ENCODE measurements around the gene GSTA1.
A peak's percentile ranks its signal among the peaks of the same experiment; 100 is the strongest.
"Not testable (repeated sequence)": the region's sequence is repeated elsewhere in the genome, so short reads cannot be mapped to it uniquely, and the experiment has no call there.

GSTA1 gene

DNA sequence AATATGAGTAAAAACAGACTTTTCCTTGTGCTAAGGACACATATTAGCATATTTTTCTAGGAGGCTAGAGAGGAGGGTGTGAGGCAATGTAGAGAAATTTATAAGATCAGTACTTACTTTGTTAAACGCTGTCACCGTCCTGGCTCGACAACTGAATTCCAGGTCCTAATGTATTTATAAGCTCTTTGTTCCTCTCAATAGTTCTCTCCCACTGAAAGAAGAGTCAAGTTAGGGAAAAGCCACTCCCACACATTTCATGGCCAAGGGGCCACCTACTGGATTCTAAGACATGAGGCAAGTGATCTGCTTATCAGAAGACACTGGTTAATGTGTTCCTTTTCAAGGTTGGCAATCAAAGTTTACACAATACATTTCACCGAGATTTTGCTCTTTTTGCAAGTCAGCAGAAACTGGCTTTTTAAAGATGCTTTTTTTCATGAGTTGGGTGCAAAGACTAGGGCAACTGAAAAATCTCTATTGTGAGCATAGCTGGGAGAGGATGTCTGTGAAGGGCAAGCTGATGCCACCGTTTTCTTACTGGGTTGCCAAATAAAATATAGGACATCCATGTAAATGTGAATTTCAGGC lies at the start of gene GSTA1:
Gene GSTA1, minus strand, starts transcription at position 149 of the 588 bp plus-strand sequence. CDS start 4,549 bp downstream, outside the sequence.
- not testable (repeated sequence) for DNase-seq (ENCODE audit: low spot score)

DNA sequence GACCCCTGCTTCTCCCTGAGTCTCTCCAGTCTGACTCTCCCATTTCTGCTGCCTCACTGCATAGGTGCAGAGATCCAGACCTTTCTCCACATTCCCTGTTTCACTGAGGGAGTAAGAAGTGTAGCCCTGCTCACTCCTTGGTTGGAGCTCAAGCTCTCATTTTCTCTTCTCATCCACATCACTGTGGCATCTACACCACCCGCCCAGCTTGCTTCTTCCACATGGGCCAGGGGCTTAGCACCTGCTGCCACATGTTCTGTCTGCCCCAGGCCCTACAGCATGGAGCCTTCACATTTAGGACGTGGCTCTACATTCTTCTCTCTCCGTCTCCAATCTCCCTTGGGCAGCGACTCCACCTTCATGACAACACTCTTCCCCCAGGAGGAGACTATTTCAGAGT lies 45.5 kb upstream of the GSTA1 start:
- DNase-seq (ENCODE audit: low spot score), result no peak

DNA sequence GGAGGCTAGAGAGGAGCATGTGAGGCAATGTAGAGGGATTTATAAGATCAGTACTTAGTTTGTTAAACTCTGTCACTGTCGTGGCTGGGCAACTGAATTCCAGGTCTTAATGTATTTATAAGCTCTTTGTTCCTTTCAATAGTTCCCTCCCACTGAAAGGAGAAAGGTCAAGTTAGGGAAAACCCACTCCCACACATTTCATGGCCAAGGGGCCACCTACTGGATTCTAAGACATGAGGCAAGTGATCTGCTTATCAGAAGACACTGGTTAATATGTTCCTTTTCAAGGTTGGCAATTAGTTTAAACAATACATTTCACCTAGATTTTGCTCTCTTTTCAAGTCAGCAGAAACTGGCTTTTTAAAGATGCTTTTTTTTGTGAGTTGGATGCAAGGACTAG lies 42.4 kb upstream of the GSTA1 start:
- DNase-seq (ENCODE audit: low spot score), result no peak

DNA sequence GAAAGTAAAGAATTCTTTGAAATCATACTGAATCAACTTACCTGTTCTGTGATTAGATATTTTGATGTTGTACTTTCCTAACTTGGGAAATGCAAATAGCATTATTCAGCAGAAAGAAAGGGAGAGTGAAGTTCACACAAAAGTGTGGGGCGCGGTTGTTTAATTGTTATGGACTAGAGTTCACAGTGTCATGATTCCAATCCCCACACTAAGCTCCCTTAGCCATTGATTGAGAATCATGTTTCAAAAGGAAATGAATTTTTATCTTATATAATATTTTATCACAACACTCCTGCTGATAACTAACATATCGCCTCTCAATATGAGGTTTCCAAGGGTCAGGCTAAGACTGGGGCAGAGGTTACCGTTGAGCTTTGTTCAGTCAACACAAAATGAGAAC lies 40.0 kb upstream of the GSTA1 start:
- no peak for DNase-seq (ENCODE audit: low spot score)

DNA sequence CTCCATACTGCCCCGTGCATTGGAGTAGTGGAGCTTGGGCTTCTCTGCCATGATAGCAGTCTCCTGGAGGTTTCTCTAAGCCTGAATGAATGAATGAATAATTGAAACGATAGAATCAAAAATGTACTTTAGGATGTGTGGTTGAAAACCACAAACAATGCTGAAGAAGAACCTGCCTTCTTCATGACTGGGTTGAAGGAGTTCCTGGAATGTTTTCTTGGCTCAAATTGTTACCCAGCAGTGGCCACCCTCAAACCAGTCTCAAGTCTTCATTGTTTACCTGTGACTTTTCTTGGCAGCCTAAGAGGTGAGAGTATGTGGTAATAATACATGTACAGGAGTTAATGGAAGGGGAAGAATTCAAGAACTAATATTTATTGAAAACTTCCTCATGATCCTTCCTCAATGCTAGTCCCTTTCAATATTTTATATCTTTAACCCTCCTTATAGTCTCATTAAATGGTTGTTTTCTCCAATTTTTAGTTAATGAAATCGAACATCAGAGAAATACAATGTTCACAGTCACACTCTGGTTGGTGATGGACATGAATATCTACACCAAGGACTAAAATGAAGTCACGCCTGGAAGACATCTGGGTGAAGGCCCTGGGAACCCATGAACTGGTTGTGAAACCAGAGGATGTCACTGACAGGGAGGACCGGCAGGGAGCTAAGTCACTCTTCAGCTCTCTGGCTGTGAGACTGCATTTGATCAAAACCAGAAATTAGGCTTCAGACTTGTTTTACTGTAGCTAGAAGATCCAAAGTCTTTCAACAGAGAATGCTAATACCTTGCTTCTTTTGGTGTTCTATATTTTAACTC lies 37.4 kb upstream of the GSTA1 start, which contains the start of gene GSTA5:
Gene GSTA5, minus strand, starts transcription at position 51 of the 823 bp plus-strand sequence.
- DNase-seq (ENCODE audit: low spot score), result no peak

DNA sequence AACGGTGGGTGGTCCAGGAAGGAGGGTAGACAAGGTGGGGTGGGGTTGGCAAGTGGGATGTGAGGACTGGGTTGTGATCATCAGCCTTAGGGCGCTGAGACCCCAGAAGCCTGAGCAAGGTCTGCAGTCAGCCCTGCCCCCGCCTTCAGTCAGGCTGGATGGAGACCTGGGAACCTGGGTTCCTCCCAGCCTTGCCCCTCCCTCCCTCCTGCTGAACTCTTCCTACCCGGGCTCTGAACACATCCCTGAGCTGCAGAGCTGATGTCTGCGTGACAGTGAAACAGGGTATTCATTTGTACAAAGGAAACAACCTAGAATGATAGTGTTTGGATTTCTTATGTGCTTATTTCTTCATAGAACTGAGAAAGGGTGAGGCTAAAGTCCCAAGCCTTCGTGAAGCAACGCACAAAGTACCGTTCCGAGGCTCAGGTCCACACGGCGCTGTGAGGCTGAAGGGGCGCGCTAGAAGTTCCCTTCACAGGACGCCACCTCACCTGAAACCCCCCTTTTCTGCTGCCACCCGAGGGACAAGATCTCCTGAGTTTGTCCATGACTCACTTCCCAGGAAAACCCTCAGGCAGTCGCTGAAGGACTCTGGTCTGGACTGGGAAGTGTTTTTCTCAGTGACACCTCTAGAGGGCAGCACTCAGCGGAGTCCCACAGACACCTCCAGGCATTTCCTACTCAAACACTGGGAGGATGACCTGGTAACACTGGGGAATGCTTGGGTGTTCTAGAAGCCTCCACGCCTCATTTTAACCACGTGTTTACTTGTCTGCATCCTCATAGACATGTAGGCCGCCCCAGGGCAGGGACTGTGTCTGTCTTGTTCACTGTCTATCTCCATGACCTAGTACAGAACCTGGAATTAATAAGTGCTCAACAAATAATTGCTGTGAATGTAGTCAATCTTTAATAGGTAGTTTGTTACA lies 35.8 kb upstream of the GSTA1 start:
- DNase-seq (ENCODE audit: low spot score), result peak; percentile 72

DNA sequence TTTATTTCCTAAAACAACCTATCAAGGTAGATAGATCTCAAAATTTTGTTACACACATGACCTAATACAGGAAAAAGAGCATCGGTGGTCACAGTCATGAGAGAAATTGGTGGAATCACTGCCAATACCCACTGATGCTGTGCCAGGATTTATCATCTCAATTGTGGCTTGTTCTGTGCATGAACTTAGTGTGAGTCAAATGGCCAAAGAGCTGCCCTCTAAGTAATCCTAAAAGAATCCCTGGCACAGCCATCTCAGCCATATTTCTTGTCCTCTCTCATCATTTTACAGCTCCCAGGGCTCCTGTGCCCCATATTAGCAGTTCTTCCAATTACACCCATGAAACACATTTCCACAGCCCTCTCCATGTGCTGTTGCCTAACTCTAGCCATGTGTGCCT lies 30.9 kb upstream of the GSTA1 start:
- DNase-seq (ENCODE audit: low spot score), result no peak

DNA sequence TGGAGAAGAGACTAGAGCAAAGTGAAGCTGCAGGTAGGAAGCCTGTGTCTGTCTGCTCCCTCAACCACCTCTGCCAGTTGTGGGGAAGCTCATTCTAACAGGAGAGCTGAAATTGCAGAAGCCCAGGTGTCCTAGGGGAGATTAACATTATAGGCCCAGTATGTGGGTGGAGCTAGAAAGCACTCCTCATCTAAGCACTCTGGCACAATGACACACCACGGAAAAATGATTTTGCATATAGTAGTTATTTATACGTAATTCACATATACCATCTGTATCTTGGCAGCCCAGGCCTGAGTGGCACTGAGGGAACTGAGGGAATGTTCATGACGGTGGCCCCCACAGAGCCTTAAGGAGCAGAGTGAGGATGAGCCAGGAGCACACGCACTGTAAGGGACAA lies 27.3 kb upstream of the GSTA1 start:
- not testable (repeated sequence) for DNase-seq (ENCODE audit: low spot score)

DNA sequence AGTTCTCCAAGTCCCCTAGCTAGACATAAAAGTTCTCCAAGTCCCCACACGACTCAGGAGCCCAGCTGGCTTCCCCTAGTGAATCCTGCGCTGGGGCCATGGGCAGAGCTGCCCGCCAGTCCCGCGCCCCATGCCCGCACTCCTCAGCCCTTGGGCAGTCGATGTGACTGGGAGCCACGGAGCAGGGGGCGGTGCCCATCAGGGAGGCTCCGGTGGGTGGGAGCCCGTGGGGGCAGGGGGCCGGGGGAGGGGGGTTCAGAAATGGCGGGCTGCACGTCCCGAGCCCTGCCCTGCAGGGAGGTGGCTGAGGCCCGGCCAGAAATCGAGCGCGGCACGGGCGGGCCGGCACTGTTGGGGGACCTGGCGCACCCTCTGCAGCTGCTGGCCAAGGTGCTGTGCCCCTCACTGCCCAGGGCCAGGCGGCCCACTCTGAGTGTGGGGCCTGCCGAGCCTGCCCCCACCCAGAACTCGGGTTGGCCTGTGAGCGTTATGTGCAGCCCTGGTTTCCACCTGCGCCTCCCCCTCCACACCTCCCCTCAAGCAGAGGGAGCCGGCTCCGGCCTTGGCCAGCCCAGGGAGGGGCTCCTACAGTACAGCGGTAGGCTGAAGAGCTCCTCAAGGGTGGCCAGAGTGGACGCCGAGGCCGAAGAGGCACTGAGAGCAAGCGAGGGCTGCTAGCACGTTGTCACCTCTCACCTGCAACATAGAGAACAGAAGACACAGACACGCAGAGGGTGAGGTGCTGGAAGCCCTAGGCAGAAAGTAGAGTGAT lies 25.6 kb upstream of the GSTA1 start:
- DNase-seq (ENCODE audit: low spot score), result no peak

DNA sequence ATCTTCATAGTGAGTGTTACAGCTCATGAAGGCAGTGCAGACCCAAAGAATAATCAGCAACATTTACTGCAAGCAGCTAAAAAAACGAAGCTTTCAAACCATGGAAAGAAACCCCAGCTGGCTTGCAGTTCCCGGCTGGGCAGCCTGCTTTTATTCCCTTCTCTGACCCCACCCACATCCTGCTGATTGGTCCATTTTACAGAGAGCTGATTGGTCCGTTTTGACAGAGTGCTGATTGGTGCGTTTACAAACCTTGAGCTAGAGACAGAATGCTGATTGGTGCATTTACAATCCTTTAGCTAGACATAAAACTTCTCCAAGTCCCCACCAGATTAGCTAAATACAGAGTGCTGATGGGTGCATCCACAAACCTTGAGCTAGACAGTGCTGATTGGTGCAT lies 25.0 kb upstream of the GSTA1 start:
- not testable (repeated sequence) for DNase-seq (ENCODE audit: low spot score)

DNA sequence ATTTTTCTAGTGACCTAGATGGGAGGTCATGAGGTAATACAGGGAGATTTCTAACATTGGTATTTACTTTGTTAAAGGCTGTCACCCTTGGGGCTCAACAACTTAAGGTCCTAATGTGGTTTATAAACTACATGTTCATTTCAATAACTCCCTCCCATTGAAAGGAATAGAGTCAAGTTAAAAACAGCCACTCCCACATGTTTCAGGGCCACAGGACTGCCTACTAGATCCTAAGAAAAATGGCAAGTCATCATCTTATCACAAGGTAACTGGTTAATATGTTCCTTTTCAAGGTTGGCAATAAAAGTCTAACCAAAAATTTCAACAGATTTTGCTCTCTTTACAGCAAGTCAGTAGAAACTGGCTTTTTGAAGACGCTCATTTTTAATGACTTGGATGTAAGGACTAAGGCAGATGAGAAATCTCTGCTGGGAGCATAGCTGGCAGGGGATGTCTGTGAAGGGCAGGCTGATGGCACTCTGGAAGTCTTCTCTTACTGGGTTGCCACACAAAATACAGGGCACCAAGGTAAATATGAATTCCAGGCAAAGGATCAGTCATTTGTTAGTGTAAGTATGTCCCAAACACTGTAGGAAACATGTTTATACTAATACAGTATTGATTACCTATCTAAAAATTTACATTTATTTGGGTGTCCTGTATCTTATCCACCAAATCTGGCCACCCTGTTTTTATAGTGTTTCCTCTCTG lies 23.6 kb upstream of the GSTA1 start:
- not testable (repeated sequence) for DNase-seq (ENCODE audit: low spot score)

DNA sequence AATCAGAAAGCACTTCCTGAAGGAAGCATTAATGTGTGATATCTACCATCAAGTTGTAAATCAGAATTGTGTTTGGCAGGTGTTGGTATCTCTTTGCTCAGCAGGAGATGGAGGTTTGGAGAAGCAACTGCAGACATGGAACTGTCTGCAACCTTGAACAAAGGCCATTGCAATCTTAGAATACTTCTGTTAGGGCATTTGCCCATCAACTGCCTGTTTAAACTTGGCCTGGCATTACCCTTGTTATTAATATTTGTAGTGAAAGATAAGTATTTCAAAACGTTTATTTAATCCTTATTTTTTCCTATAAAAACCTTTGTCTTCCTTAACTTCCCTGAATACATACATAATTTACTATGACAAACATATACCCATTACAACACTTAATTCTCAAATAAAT lies 22.9 kb upstream of the GSTA1 start:
- no peak for DNase-seq (ENCODE audit: low spot score)

DNA sequence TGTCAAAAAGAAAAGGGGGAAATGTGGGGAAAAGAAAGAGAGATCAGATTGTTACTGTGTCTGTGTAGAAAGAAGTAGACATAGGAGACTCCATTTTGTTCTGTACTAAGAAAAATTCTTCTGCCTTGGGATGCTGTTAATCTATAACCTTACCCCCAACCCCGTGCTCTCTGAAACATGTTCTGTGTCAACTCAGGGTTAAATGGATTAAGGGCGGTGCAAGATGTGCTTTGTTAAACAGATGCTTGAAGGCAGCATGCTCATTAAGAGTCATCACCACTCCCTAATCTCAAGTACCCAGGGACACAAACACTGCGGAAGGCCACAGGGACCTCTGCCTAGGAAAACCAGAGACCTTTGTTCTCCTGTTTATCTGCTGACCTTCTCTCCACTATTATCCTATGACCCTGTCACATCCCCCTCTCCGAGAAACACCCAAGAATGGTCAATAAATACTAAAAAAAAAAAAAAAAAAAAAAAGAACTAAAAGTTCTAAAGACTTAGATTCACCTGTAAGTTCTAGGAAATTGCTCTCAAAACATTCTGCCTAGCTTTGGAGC lies 22.4 kb upstream of the GSTA1 start:
- not testable (repeated sequence) for DNase-seq (ENCODE audit: low spot score)

DNA sequence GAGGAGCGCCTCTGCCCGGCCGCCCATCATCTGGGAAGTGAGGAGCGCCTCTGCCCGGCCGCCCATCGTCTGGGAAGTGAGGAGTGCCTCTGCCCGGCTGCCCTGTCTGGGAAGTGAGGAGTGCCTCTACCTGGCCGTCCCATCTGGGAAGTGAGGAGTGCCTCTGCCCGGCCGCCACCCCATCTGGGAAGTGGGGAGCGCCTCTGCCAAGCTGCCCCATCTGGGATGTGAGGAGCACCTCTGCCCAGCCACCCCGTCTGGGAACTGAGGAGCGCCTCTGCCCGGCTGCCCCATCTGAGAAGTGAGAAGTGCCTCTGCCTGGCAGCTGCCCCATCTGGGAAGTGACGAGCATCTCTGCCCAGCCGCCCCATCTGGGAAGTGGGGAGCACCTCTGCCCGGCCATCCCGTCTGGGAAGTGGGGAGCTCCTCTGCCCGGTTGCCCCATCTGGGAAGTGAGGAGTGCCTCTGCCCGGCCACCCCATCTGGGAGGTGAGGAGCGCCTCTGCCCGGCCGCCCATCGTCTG lies 21.7 kb upstream of the GSTA1 start:
- DNase-seq (ENCODE audit: low spot score), result not testable (repeated sequence)

DNA sequence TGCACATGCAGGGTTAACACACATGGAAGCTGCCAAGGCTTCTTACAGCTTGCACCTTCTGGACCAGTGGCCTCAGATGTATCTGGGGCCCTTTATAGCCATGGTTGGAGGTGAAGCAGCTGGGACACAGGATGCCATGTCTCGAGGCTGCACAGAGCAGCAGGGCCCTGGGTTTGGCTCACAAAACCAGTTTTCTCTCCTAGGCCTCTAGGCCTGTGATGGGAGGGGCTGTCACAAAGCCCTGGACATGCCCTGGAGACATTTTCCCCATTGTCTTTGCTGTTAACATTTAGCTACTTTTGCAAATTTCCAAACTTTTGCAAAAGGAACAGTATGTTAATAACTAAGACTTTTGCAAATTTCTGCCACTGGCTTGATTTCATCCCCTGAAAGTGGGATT lies 18.2 kb upstream of the GSTA1 start:
- DNase-seq (ENCODE audit: low spot score), result no peak

DNA sequence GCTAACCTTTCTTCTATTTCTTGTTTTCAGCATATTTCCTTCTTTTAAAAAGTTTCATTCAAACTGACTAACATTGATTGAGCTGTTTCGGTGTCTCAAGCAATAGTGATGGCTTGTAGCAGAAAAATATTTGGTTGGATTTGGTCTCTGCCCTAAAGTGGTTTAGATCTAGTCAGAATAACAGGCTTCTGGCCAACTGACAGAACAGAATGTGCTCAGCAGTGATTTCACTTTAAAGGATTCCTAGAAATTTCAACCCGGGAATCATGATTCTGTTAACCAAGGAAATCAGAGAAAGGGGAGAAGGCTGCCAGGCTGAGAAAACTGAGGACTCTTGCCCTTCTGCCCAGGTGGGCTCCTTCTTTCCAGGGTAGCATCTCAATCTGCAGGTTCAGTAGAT lies 16.6 kb upstream of the GSTA1 start:
- no peak for DNase-seq (ENCODE audit: low spot score)

DNA sequence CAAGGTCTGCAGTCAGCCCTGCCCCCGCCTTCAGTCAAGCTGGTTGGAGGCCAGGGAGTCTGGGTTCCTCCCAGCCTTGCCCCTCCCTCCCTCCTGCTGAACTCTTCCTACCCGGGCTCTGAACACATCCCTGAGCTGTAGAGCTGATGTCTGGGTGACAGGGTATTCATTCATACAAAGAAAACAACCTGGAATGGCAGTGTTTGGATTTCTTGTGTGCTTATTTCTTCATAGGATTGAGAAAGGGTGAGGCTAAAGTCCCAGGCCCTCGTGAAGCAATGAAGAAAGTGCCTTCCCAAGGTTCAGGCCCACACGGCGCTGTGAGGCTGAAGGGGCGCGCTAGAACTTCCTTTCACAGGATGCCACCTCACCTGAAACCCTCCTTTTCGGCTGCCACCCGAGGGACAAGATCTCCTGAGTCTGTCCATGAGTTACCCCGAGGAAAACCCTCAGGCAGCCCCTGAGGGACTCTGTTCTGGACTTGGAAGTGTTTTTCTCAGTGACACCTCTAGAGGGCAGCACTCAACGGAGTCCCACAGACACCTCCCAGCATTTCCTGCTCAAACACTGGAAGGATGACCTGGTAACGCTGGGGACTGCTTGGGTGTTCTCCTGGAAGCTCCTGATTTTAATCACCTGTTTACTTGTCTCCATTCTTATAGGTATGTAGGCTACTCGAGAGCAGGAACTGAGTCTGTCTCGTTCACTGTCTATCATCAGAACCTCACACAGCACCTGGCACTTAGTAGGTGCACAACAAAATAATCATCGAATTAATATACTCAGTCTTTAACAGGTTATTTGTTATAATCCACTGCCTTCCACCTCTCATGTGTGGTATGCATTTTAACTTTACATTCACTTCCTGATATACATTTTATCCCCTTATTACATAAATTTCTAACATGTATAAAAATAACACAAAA lies 11.8 kb upstream of the GSTA1 start:
- peak; percentile 56 for DNase-seq (ENCODE audit: low spot score)

DNA sequence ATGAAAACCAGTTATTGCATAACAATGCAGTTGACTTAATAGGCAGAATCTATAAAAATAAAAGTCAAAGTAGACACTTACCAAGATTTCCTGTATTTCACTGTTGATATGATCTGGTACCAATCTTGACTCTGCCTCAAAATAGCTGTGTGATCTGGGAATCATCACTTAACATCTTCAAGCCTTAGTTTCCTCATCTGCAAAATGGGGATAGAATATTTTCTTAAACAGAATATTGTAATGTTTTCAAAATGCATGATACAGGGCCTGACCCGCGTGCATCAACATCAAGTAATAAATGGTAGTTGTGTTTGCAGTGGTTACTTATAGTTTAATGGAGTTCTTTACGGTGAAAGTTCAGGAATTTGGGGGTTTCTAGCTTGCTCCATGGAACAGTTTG lies 10.9 kb upstream of the GSTA1 start:
- not testable (repeated sequence) for DNase-seq (ENCODE audit: low spot score)

DNA sequence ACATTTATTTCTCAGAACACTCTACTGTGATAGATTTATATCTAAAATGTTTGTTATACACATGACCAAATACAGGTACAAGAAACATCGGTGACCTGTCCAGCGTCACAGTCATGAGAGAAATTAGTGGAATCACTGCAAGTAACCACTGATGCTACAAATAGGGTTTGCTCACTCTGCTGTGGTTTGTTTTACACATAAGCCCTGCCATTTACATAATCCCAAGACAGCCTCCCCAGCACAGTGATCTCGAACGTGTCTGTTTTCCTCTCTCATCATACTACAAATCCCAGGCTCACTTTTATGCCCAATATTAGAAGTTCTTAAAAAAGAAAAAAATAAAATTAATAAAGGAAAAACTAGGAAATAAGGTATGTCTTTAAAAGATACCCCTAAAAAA lies 6.2 kb upstream of the GSTA1 start:
- not testable (repeated sequence) for DNase-seq (ENCODE audit: low spot score)

Data from RKO (cell line).